22Rv1 (cell line): ENCODE results near the gene TMEM62.

Experiments
- ZFX ChIP-seq: fragments of 450-650 bp; IDR thresholded peaks from 2 replicates; pipeline ENCODE4 v1.6.1; 2017; ENCODE audit warnings: antibody characterized with exemption, borderline replicate concordance
- TF ChIP-seq, protein P1 (sequence below): fragments of 450-650 bp; IDR thresholded peaks from 2 replicates; pipeline ENCODE4 v1.5.1; 2017; ENCODE audit warnings: mild to moderate bottlenecking

DNA sequence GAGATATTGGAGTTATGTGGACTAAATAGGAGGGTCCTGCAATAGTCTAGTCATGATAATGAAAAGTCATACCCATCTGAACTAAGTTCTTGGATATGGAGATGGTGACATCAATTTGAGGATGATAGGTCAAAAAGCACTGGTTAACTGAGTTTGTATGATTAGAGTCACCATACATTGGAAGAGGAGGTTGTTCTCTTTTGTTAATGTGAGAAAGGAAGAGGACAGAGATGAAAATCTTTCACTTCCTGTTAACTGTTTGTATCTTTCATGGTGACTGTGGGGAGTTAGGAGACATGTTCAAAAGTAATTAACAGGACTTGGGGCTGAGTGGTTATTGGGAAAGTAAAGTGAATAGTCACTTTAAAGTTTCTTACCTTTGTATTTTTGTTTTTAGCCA is 11.1 kb downstream of the TMEM62 start:
- TF ChIP-seq, protein P1, sequence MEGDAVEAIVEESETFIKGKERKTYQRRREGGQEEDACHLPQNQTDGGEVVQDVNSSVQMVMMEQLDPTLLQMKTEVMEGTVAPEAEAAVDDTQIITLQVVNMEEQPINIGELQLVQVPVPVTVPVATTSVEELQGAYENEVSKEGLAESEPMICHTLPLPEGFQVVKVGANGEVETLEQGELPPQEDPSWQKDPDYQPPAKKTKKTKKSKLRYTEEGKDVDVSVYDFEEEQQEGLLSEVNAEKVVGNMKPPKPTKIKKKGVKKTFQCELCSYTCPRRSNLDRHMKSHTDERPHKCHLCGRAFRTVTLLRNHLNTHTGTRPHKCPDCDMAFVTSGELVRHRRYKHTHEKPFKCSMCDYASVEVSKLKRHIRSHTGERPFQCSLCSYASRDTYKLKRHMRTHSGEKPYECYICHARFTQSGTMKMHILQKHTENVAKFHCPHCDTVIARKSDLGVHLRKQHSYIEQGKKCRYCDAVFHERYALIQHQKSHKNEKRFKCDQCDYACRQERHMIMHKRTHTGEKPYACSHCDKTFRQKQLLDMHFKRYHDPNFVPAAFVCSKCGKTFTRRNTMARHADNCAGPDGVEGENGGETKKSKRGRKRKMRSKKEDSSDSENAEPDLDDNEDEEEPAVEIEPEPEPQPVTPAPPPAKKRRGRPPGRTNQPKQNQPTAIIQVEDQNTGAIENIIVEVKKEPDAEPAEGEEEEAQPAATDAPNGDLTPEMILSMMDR, result no peak
- no peak for TF ChIP-seq ZFX
